GM18499 (cell line): ENCODE data around the gene PEX14.

Experiments
- ATAC-seq: cut with Tn5 transposase; IDR thresholded peaks from one replicate; pipeline ENCODE4 v1.9.1; 2021; ENCODE audit warnings: moderate number of reproducible peaks; ENCODE audit not compliant: insufficient read depth, unreplicated experiment

The PEX14 gene

DNA sequence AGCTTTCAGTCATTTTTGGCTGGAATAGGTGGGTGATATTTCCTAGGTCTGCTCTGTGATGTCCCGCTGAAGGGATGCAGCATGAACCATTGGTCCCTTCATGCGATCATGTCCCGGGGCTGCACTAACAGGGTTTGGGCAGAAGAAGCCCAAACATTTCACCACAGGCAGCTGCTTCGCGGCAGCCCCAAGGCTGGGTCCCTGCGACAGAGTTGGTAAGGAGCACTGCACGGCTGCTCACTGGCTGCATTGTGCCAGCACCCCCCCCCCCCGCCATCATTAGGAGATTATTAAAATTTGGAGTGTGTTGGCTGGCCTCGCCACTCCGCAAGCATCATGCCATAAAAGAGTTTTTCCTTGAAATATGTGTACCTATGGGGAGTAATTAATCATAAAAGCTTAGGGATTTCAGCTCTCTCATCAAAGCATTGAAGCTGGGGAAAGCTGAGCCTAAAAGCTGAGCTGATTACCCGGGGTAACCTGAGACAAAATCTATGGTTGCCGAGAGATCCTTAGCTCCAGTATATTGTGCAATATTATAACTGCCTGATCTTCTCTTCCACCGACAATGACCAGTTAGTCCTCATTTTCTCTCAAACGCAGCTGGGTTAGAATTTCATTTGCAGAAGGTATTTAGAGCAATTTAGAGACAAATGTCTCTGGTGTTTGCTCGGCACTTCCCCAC lies 62.5 kb downstream of the PEX14 start:
- ATAC-seq, result no peak

DNA sequence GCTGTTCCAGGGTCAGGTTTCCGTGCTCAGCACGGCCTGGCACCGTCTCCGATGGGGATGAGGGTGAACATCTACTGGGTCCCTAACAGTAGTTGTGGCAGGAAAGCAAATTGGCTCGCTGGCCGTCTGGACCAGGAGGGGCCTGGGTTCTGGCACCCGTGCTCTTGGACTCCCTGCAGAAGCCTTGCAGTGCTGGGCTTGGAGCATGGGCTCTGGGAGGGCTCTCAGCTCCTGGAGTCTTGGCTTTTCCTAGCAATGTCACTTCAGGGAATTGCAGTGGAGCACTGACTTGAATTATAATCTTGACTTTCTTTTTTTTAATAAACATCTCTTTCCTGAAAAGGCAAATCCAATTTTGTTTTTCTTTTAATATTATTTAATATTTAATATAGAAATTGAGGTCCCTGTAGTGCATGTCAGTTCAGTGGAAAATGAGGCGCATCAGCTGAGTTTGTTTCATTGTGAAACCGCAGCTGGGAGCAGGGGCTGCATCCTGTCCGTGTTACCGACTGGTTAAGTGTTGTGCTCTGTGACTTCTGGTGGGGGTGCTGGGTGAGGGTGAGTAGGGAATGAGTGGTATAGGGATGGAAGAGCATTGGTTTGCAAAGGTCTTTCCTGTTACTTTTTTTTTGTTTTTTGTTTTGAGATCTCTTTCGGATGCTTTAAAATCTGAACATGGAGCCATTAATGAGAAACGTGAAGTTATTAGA lies 64.1 kb downstream of the PEX14 start:
- no peak for ATAC-seq

- no peak for ATAC-seq
Observed at GRCh38 chr1:10539411-10540043, 64.8 kb downstream of the PEX14 start.

GRCh38 chr1:10540277-10541005 lies 65.7 kb downstream of the PEX14 start:
- ATAC-seq, result no peak

DNA sequence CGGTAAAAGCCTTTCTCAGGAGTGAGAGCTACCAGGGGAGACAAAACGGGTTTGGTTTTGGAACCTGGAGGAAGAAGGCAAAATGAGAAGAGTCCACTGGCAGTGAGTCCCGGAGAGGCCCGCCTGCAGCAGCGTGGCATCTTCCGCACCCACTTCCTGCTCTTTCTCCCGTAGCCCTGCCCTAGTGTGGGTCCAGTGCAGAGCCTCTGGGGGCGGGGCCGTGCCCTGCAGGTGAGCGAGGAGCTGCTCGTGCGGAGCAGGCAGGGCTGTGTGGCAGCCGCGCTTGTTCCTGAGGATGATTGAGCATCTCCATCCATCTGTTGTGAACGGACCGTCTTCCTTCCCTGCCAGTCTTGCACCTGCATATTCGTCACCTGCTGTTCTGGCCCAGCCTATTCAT lies 66.5 kb downstream of the PEX14 start:
- ATAC-seq, result no peak

- no peak for ATAC-seq
Observed at GRCh38 chr1:10544239-10544638, 69.5 kb downstream of the PEX14 start.

DNA sequence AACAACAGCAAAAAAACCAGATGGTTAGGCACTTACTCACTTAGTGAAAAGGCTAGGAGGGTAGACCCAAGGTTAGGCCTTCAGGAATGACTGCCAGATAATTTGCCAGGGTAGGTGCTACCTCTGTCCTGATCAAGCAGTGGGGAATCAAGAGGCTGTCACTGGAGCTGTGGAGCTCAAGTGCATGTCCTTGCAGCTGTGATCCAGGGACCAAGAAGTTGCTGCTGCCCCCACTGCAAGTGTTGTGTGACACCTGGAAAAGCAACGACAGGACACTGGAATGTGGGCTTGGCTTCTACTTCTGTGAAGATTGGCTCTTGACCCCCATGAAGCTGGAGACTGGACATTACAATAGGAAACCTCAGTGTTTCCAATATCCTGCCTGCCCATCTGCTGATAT lies 72.1 kb downstream of the PEX14 start:
- ATAC-seq, result no peak

- ATAC-seq, result no peak
Observed at GRCh38 chr1:10549904-10550664, 75.3 kb downstream of the PEX14 start.

DNA sequence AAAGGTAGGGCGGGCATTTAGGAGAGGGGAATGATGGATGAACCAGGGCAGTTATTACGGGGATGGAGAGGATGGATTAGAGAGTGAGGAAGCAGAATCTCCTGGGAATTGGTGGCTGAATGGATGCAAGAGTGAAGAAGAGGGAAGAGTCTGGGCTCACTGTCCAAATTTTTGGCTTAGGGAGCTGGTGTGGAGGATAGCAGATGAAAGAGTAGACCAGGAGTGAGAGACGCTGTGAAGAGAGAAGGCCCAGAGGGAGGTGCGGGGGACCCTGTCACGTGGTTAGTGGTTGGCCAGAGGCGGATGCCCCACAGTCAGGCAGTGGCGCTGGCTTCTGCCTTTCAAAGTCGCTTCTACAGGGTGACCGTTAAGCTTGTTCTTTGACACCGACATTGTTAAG lies 78.4 kb downstream of the PEX14 start:
- no peak for ATAC-seq

DNA sequence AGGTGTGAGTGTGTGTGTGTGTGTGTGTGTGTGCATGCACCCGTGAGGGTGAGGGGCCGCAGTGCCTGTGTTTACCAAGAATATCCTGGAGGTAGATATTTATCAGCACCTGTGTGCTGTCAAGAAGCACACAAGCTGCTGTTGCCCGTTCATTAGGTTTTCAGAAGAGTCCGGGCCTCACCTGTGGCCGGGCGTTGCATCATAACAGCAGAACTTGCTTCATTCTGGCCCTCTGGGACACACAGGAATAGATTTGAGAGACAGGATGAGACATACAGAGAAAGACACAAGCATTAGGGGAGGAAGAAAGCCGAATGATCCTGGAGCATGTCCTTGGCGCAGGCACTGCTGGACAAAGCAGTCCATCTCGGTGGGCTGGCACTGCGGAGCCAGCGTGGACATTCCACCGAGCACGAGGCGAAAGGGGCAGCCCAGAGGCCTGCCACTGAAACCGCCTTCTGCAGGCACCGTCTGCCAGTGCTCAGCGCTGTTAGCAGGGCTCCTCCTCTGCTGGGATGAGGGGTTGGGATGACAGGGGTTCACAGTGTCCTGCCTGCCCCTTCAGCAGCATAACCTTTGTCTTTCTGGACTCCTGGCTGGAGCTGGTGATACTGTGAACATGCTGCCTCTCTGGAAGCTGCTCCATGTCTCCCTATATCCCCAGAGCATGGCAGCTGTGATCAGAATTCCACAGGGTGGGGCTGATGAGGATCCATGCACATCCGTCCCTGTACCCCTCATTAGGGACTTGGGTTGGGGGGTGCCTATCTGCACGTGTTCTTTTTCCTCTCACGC lies 81.1 kb downstream of the PEX14 start:
- ATAC-seq, result no peak

GRCh38 chr1:10556430-10557005 lies 81.8 kb downstream of the PEX14 start:
- no peak for ATAC-seq

- no peak for ATAC-seq
Observed at GRCh38 chr1:10557714-10558113, 83.0 kb downstream of the PEX14 start.

GRCh38 chr1:10559386-10559785 lies 84.6 kb downstream of the PEX14 start:
- no peak for ATAC-seq

DNA sequence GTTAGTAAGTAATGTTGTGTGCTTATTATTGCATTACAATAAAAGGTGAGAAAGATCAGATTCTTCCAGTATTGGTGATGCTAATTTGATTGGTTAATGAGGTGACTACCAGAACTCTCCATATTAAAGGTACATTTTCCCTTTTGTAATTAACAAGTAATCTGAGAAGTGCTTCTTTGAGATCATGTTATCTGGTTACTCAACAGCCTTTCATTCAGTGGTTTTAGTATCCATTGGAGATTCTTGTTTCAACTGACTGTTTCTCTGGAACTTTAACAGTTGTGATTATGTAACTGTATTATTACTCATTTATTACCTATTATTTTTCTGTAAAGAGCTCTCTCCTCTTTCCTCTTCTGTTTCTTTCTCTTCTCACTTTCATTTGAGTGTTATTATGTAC lies 86.7 kb downstream of the PEX14 start:
- ATAC-seq, result no peak

- ATAC-seq, result no peak
Observed at GRCh38 chr1:10561955-10562354, 87.2 kb downstream of the PEX14 start.

GRCh38 chr1:10564063-10564462 lies 89.3 kb downstream of the PEX14 start:
- ATAC-seq, result no peak

DNA sequence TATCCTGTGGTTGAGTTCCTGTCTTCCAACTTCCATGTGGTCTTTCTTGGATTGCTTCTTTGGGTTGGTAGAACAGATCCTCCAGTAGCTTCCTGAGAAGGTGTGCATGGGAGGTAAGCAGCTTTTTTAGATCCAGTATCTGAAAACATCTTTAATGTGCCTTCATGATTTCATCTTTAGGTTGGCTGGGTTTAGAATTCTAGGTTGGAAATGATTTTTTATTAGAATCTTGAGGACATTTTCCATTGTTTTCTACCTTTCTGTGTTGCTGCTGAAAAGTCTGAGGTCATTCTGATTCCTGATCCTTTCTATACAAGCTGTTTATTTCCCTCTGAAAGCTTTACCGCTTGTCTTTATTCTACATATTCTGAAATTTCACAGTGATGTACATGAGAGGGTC lies 94.8 kb downstream of the PEX14 start:
- no peak for ATAC-seq

- no peak for ATAC-seq
Observed at GRCh38 chr1:10575616-10576015, 100.9 kb downstream of the PEX14 start.

DNA sequence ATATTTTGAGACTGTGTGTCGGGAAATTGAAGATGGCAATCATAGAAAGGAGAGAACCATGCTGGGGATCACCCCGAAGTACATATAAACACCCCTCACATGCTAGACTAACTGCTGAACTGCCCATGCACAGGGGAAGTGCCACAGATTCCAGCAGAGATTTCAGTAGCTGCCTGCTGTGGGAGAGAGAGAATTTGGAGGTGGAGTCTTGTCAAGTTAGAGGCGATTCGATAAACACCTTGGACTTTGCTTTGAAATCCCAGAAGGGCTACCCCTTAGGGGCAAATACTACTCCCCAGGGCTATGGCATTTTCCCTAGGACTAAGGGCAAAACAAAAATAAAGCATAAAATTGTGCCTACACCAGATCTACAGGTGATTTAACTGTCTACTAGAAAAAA lies 103.3 kb downstream of the PEX14 start:
- no peak for ATAC-seq
